ENCODE results near the gene KLF18. TPM values are rescaled to one million over a fixed set of nuclear protein-coding genes. Genes with fewer than 3 reads are reported as not detected.
"Not testable (repeated sequence)": the region's sequence is repeated elsewhere in the genome, so short reads cannot be mapped to it uniquely, and the experiment has no call there.

Gene KLF18
- total RNA-seq, 2 donors from 2014 or later: not detected

DNA sequence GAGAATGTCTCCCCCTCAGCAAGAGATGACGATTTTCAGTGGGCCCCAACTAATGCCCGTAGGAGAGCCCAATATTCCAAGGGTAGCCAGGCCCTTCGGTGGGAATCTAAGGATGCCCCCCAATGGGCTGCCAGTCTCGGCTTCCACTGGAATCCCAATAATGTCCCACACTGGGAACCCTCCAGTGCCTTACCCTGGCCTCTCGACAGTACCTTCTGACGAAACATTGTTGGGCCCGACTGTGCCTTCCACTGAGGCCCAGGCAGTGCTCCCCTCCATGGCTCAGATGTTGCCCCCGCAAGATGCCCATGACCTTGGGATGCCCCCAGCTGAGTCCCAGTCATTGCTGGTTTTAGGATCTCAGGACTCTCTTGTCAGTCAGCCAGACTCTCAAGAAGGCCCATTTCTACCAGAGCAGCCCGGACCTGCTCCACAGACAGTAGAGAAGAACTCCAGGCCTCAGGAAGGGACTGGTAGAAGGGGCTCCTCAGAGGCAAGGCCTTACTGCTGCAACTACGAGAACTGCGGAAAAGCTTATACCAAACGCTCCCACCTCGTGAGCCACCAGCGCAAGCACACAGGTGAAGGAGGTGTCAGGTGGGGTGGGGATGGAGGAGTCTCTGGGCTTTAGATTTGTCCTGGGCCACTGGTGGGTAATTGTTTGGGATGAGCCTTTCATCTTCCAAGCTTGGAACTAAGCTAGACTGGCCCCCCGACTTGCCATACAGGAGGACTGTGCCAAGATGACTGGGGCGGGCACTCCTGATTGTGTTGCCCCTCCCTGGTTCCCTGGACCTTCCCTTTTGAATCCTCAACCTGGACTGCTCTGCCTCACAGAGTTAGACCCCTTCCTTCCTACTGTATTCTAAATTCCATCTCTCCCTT is 11.6 kb downstream of the KLF18 start:
- DNase-seq (ENCODE audit: low spot score): no peak
- intact Hi-C loops (cut with DNase I): no loop called here

DNA sequence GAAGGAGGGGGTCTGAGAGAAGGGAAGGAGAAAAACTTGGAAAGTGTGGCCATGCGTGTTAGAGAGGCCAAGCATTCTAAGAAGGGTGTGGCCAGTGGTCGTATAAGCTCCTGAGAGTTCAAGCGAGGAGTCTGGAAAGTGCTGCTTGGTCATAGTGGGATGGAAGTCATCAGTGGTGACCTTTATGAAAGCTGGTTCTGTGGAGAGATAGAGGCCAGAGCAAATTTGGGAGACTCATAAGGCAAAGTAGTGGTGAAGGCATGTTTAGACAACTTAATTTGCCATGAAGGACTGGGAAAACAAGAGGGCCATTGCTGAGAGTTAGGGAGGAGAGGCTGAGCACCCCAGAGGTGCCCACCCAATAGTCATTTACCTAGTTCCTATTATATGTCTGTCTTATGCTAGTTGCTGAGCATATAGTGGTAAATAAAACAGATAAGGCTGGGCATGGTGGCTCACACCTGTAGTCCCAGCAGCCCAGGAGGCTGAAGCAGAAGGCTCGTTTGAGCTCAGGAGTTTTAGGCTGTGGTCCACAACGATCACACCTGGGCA is 21.0 kb downstream of the KLF18 start:
- no peak for DNase-seq (ENCODE audit: low spot score)
- intact Hi-C loops (cut with DNase I): no loop called here

DNA sequence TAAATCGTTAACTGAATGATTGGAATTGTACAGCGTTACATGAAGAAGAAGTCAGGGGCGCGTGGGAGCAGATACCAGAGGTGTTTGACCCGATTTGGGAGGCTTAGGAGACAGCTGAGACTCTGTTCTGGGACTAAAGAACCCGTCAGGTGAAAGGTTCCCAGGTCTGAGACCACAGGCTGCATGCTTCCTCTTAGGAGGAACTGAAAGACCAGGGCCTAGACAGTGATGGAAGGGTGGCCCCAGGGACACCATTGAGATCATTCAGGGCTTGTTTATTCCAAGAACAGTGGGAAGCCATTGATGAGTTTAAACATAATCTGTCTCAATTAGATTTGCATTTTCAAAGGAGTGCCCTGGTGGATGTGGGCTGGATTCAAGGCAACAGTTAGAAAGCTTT is 21.9 kb downstream of the KLF18 start:
- intact Hi-C loops (cut with DNase I): no loop called here
- no peak for DNase-seq (ENCODE audit: low spot score)

DNA sequence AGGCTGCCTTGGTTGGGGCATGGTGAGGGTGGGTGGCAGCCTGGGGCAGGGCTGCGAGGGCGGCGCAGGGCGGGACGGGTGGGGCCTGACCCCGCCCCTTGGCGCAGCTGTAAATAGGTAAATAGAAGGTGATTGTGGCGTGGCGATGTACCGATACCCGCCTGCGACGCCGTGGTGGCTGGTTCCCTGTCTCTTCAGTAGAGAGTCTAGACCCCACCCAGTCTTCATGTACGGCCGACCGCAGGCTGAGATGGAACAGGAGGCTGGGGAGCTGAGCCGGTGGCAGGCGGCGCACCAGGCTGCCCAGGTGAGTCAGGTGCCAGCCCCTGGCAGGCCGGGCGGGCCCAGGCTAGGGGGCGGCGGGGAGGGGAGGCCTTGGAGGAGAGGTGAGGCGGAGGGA is 22.7 kb downstream of the KLF18 start, which contains the start of gene KLF17:
Gene KLF17, plus strand, starts transcription at position 140 of the 400 bp plus-strand sequence. Its CDS starts 87 bp downstream, at position 227.
- intact Hi-C loops (cut with DNase I): no loop called here
- DNase-seq (ENCODE audit: low spot score): no peak

DNA sequence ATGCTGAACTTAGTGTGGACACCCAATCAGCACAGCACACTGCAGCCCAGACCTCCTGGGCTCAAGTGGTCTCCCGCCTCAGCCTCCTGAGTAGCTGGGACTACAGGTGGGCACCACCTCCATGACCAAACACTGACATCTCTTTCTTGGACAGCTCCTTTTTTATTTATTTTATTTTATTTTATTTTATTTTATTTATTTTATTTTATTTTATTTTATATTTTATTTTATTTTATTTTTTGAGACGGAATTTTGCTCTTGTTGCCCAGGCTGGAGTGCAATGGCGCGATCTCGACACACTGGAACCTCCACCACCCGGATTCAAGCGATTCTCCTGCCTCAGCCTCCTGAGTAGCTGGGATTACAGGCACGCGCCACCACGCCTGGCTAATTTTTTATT is 24.2 kb downstream of the KLF18 start:
- intact Hi-C loops (cut with DNase I); DNase-seq (ENCODE audit: low spot score): not testable (repeated sequence)

DNA sequence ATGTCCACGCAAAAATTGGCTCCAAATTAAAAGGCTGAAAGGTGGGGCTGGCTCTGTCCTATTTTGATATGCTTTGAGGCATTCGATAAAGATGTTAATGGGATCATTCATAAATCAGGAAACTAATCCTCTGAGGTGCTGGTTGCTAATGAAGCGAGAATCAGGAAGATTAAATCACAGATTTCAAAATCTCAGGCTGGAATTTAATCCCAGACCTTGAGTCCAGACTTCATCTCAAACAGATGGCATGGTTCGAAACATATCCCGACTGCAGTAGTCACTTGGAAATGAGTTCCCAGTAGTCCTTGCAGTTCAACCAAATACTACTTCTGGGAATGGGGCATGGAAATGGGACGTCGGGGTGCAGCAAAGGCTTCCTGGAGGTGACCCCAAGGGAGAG is 27.3 kb downstream of the KLF18 start:
- DNase-seq (ENCODE audit: low spot score): no peak
- intact Hi-C loops (cut with DNase I): no loop called here

DNA sequence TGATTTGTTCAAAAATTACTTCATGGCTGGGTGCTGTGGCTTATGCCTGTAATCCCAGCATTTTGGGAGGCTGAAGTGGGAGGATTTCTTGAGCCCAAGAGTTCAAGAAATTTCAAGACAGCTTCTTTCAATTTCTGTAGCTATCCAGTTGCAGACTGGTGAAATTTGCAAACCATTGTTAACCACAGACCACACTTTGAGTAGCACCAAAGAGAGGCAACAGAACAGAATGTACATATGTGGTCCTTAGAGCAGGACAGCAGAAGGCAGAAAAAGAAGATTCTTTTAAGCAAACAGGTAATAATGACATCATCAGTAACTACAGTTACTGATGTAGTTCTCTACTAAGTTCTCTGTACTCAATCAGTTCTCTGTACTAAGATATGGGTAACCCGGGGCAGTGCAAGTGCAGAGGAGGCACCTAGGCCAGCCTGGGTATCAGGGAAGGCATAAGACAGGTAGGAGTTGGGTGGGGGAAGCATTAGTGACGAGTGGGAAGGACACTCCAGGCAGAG is 28.3 kb downstream of the KLF18 start:
- no peak for DNase-seq (ENCODE audit: low spot score)
- intact Hi-C loops (cut with DNase I): no loop called here

DNA sequence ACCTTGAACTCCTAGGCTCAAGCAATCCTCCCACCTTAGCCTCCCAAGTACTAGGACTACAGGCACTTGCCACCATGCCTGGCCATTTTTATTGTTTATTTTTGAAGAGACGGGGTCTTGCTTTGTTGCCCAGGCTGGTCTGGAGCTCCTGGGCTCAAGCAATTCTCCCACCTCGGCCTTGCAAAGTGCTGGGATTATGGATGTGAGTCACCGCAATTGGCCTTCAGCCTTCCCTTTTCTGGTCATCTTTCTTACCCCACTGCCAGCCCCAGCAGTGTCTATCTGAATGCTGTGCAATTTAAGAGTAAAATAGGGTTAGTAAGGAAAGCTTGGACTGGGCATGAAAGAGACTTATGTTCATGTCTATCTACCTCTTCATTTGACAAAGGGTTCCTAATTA is 28.9 kb downstream of the KLF18 start:
- DNase-seq (ENCODE audit: low spot score): no peak
- intact Hi-C loops (cut with DNase I): no loop called here

DNA sequence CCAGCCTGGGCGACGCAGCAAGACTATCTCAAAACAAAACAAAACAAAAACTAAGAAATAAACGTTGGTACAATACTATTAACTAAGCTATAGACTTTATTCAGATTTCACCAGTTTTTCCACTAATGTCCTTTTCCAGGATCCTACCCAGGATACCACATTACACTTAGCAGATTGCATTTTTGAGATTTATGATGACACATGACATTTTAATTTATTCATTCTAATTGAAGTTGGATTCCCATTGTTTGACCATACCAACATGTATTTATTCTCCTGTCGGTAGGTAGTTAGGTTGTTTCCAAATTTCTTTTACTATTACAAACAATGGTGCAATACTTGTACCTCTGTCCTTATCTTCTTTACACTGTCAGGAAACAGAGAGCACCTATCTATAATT is 29.6 kb downstream of the KLF18 start:
- DNase-seq (ENCODE audit: low spot score): no peak
- intact Hi-C loops (cut with DNase I): no loop called here

DNA sequence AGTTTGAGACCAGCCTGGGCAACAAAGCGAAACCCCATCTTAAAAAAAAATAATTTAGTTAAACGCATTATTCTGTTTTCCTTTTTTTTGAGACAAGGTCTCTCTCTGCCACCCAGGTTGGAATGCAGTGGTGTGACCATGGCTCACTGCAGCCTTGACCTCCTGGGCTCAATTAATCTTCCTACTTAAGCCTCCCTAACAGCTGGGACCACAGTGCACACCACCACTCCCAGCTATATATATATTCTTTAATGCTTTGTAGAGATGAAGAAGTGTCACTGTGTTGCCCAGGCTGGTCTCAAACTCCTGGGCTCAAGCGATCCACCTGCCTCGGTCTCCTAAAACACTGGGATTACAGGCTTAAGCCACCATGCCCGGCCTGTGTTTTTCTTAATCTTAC is 30.5 kb downstream of the KLF18 start:
- DNase-seq (ENCODE audit: low spot score): no peak
- intact Hi-C loops (cut with DNase I): no loop called here

DNA sequence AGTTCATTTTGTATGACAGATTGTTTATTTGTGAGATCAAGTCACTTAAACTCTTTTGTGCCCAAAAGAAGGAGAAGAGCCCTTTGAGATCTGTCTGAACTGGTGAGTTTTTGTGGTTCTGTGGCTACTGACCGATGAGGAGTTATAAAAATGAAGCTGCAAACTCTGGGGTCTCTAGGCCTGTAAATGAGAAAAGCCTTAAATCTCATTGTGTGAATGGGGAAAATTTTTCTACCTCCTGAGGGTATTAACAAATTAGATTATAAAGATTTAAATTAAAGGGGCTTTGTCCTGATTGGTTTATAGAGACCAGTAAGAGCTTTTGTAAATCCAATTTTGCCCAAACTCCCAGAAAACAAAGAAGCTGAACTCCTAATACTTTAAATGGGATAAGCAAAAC is 32.5 kb downstream of the KLF18 start:
- intact Hi-C loops (cut with DNase I): no loop called here
- DNase-seq (ENCODE audit: low spot score): no peak

DNA sequence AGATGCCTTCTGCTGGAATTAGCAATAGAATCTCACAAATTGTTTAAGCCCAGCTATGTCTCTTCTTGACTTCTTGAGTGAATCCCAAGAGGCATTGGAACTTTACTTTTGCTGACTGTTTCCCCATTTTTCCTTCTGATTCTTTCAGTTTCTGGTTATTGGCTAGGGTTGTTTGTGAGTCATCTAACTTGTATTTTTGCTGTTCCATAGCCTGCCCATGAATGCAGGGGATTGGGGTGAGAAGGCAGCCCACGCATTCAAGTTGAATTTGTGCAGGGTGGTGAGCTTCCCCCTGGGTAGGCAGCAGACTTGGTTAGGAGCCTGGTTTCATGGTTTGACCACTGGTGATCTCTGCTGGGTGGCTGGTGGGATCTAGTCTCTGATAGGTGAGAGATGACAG is 33.2 kb downstream of the KLF18 start:
- DNase-seq (ENCODE audit: low spot score): no peak
- intact Hi-C loops (cut with DNase I): no loop called here

DNA sequence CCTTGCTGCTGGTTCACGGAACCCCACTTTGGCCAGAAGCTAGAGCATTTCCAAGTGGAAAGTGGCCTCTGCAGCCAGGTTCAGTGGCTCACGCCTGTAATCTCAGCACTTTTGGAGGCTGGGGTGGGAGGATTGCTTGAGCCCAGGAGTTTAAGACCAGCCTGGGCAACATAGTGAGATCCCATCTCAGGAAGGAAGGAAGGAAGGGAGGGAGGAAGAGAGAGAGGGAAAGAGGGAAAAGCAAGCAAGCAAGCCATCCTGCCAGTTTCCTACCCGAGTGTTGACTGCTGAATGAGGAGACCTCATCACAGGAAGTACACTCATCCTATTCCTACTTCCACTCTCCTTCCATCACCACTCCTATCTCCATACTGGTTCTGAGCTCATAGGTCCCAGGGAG is 35.6 kb downstream of the KLF18 start:
- intact Hi-C loops (cut with DNase I): no loop called here
- DNase-seq (ENCODE audit: low spot score): no peak

DNA sequence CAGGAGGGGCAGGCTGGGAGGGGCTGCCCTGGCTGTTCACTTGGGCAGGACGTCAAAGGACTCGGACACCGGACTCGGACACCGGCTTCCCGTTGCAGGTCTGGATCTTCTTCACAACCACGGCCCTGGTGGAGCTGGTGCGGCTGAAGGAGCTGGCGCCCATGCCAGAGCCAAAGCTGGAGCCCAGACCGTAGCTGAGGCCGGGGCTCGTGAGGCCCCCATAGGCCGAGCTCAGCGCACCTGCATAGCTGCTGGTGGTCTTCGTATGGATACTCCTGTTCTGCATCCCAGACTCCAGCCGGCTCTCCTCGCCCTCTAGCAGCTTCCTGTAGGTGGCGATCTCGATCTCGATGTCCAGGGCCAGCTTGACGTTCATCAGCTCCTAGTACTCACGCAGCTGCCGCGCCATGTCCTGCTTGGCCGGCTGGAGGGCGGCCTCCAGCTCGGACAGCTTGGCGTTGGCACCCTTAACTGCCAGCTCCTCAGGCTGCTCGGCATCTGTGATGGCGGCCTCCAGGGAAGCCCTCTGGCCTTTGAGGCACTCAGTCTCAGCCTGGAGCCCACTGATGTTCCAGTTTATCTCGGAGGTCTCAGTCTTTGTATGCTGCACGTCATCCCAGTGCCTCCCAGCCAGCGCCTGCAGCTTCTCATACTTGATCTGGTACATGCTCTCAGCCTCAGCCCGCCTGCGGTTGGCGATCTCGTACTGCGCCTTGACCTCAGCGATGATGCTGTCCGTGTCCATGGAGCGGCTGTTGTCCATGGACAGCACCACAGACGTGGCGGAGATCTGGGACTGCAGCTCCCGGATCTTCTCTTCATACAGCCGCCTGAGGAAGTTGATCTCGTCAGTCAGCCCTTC is 37.9 kb downstream of the KLF18 start:
- no peak for DNase-seq (ENCODE audit: low spot score)
- intact Hi-C loops (cut with DNase I): no loop called here

DNA sequence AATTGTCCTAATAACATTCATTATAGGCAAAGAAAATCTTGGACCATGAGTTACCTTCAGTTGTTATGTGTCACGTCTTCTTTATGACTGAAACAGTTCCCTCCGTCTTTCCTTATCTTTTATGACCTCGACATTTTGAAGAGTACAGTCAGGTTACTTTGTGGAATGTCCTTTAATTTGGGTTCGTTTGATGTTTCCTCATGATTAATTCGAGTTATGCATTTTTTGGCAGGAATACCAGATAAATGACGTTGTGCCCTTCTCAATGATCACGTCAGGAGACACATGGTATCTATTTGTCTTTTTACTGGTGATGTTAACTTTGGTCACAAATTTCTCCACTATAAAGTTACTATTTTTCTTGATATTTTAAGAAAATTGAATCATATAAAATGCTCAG is 40.1 kb downstream of the KLF18 start:
- intact Hi-C loops (cut with DNase I): no loop called here
- no peak for DNase-seq (ENCODE audit: low spot score)

DNA sequence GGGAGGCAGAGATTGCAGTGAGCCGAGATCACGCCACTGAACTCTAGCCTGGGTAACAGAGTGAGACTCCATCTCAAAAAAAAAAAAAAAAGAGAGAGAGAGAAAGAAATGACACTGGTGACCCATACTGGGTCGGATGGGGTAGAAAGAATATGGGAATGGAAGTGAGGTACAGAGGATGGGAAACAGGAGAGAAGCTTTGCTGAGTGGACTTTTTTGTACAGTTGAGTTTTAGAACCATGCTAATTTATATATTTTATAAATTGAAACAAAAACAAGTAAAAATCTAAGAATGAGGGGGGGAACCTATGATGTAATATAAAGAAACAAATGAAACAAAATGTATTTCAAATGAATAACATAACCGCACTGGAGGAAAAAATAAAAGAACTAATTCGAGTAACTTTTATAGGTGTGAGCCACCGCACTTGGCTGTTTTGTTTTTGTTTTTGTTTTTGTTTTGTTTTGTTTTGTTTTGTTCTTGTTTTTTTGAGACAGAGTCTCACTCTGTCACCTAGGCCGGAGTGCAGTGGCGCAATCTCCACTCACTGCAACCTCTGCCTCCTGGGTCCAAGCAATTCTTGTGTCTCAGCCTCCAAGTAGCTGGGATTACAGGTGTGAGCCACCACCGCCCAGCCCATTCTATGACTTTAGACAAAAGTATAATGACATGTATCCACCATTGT is 41.1 kb downstream of the KLF18 start:
- intact Hi-C loops (cut with DNase I): no loop called here
- DNase-seq (ENCODE audit: low spot score): no peak

DNA sequence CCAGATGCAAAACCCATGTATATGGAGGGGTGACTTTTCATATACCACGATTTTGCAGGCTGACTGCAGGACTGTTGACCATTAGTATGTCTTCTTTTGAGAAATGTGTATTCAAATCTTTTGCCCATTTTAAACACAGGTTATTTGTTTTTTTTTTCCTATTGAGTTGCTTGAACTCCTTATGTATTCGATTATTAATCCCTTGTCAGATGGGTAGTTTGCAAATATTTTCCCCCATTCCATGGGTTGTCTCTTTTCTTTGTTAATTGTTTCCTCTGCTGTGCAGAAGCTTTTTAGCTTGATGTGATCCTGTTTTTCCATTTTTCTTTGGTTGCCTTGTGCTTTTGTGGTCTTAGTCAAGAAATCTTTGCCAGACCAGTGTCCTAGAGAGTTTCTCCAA is 47.4 kb downstream of the KLF18 start:
- DNase-seq (ENCODE audit: low spot score): no peak
- intact Hi-C loops (cut with DNase I): no loop called here

DNA sequence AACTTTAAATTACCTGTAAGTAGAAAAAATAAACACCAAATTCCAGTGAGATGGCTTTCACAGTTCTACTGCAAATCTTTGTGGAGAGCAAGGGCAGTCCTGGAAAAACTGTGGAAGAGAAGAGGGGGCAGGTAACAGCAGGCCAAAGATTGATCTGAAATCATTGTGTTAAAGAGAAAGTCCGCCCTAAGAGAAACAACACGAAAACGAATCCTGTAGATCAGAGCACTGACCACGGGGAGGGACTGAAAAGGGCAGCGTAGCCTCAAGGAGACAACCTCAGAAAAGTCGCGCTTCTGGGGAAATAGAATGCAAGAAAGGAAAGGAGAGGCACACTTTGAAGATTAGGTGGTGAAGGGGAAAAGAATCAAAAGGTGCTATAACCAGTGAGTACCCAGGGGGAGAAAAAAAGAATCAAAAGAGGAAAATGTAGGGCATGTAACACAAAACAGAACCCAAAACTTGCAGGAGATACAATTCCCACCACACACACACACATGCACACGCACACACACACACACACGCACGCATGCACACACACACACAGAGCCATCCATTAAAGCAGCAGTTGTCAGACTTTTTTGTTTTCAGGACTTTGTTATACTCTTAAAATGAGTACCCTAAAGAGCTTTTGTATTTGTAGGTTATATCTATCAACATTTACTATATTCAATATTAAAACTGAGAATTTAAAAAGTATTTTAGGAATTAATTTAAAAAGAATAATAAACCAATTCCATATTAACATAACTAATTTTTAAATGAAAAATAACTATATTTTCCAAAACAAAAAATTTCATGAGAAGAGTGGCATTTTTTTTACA is 50.8 kb downstream of the KLF18 start:
- no peak for DNase-seq (ENCODE audit: low spot score)
- intact Hi-C loops (cut with DNase I): no loop called here

All from posterior vena cava (tissue), 2 donors.